K562 (cell line): ENCODE results near the gene RNF138. TPM values are rescaled to one million over a fixed set of nuclear protein-coding genes. Genes with fewer than 3 reads are reported as not detected.

Source experiments
- ESRRA ChIP-seq: fragments of 450-650 bp; IDR thresholded peaks from 2 replicates; pipeline ENCODE4 v1.6.1; 2014; ENCODE audit warnings: low read depth, mild to moderate bottlenecking, moderate library complexity, borderline replicate concordance
- ETV5 ChIP-seq: sonication (generic); formaldehyde crosslinking; IDR thresholded peaks from 2 replicates; pipeline ENCODE4 v1.4.0; 2020; ENCODE audit warnings: low read depth, mild to moderate bottlenecking, missing genetic modification reagents
- FOS ChIP-seq: IDR thresholded peaks from 3 replicates; pipeline ENCODE4 v1.6.1; 2011; ENCODE audit not compliant: insufficient read length; ENCODE audit errors: extremely low read depth
- HDGF ChIP-seq: fragments of 450-650 bp; IDR thresholded peaks from 2 replicates; pipeline ENCODE4 v1.6.1; 2016
- HNRNPH1 ChIP-seq: fragments of 200-400 bp; formaldehyde crosslinking; optimal IDR thresholded peaks from 2 replicates; pipeline ENCODE3; 2017; ENCODE audit warnings: low read depth, mild to moderate bottlenecking, low read length, moderate library complexity
- HNRNPK ChIP-seq: fragments of 200-400 bp; formaldehyde crosslinking; IDR thresholded peaks from one replicate; pipeline ENCODE4 v1.6.1; 2018; ENCODE audit warnings: mild to moderate bottlenecking, low read depth, low read length; ENCODE audit not compliant: poor library complexity, severe bottlenecking
- MAFF ChIP-seq: IDR thresholded peaks from 2 replicates; pipeline ENCODE4 v1.6.1; 2012; ENCODE audit warnings: low read length, improper control_type of control experiment
- MCM7 ChIP-seq, 2 experiments: fragments of 450-650 bp; IDR thresholded peaks; 2 replicates each; pipeline ENCODE4 v1.6.1; 2016 to 2018
- MNT ChIP-seq, 2 experiments: fragments of 450-650 bp; conservative IDR thresholded peaks; 2 replicates each; pipeline ENCODE4 v1.6.1; 2017; ENCODE audit warnings: mild to moderate bottlenecking in 2 of 2, moderate library complexity in 2 of 2
- MYC ChIP-seq, 2 experiments: fragments of 250-450 bp in 1 of 2; sonication (Bioruptor Pico) in 1 of 2; IDR thresholded peaks; 2 replicates each; pipeline versions ENCODE4 v1.5.1 to v1.6.1; 2012 to 2021; ENCODE audit warnings: low read depth in 2 of 2, borderline replicate concordance in 1 of 2, improper control_type of control experiment in 1 of 2, low read length in 1 of 2, mild to moderate bottlenecking in 1 of 2, moderate library complexity in 1 of 2
- RBM34 ChIP-seq: fragments of 200-400 bp; formaldehyde crosslinking; IDR thresholded peaks from 2 replicates; pipeline ENCODE4 v1.6.1; 2018; ENCODE audit warnings: low read length, borderline replicate concordance; ENCODE audit not compliant: insufficient read depth
- RHOXF2B ChIP-seq: fragments of 250-450 bp; sonication (Bioruptor Pico); conservative IDR thresholded peaks from 2 replicates; pipeline ENCODE4 v1.5.1; 2021
- SMARCB1 ChIP-seq: IDR thresholded peaks from 2 replicates; pipeline ENCODE4 v1.6.1; 2011; ENCODE audit warnings: improper control_type of control experiment, low read depth; ENCODE audit not compliant: insufficient read length
- THRA ChIP-seq: fragments of 450-650 bp; IDR thresholded peaks from 2 replicates; pipeline ENCODE4 v1.6.1; 2017; ENCODE audit warnings: mild to moderate bottlenecking, moderate library complexity
- YBX1 ChIP-seq: fragments of 450-650 bp; IDR thresholded peaks from 2 replicates; pipeline ENCODE4 v1.7.1; 2016; ENCODE audit warnings: mild to moderate bottlenecking
- ZNF699 ChIP-seq: fragments of 250-450 bp; sonication (Bioruptor Pico); IDR thresholded peaks from 2 replicates; pipeline ENCODE4 v1.8.0; 2021; ENCODE audit warnings: mild to moderate bottlenecking, moderate library complexity; ENCODE audit not compliant: insufficient replicate concordance
- ZNF780A ChIP-seq: fragments of 250-450 bp; sonication (Bioruptor Pico); IDR thresholded peaks from 2 replicates; pipeline ENCODE4 v1.5.0; 2021; ENCODE audit warnings: mild to moderate bottlenecking
- polyA plus RNA-seq, 8 experiments: library from polyadenylated mRNA; depleted of rRNA in 4 of 8; stranded (reverse) in 5 of 8; unstranded in 3 of 8; fragments of >200 nt; fragmentation: Nextera tagmentation in 2 of 8; fragmentation: Illumina TruSeq in 1 of 8; extraction: Ambion mirVana in 2 of 8; extraction: Trizol in 1 of 8; gene quantifications; 2 replicates each; pipeline versions ENCODE4 v1.2.1 to v1.2.3, GENCODE V29; 2011 to 2014; ENCODE audit warnings: inconsistent platforms in 1 of 8, missing spikeins in 1 of 8
- total RNA-seq, 7 experiments: library from RNA; depleted of rRNA in 6 of 7; stranded (reverse); fragments of >200 nt in 6 of 7; fragmentation: Illumina TruSeq in 2 of 7; extraction: Trizol in 2 of 7; gene quantifications; 2 replicates each; pipeline versions ENCODE4 v1.2.1 to v1.2.3, GENCODE V29; 2011 to 2021; ENCODE audit warnings: low replicate concordance in 1 of 7
- TF ChIP-seq, protein P1 (sequence below): fragments of 450-650 bp; formaldehyde crosslinking; IDR thresholded peaks from 2 replicates; pipeline ENCODE4 v1.4.0; 2020; ENCODE audit warnings: mild to moderate bottlenecking, moderate library complexity
- TF ChIP-seq, protein P2 (sequence below): fragments of 200-800 bp; sonication (Bioruptor generic); IDR thresholded peaks from 2 replicates; pipeline ENCODE4 v1.6.1; 2016; ENCODE audit warnings: missing genetic modification characterization, missing compliant biosample characterization

Gene RNF138
- total and polyA plus RNA-seq, 9 of the 15 experiments (the other 6 are each of a cell fraction or from before 2014, with no cell fraction given) = 47.6 to 100 (median 62.5) TPM

DNA sequence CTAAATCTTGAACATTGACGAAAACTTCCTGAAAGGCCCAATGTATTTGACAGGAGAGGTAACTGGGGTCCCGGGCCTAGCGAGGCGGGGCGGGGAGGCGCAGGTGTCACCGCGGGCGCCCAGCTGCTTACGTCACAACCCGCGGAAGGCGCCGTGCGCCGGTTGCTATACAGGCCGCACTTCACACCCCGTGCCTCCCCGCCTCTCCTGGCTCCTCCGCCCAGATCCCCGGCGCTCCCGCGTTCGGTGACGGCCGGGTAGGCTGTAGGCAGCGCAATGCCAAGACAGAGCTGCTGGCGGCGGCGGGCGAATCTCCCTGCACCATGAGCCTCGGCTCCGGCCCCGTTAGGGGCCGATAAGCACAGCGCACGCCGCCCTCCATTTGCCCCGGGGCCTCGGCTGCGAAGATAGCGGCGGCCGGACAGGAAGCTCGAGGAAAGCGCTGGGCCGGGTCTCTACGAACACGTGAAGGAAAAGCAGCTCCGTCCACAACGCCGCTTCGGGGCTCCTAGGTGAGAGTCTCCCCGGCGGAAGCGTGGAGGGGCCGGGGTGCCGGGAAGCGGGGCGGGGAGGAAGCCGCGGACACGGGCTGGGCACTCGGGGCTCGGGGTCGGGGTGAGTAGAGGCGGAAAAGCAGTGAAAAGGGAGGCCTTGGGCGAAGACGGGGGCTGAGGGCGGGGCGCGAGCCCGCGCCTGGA, at the start of gene RNF138 (continued):
- TF ChIP-seq, protein P1, sequence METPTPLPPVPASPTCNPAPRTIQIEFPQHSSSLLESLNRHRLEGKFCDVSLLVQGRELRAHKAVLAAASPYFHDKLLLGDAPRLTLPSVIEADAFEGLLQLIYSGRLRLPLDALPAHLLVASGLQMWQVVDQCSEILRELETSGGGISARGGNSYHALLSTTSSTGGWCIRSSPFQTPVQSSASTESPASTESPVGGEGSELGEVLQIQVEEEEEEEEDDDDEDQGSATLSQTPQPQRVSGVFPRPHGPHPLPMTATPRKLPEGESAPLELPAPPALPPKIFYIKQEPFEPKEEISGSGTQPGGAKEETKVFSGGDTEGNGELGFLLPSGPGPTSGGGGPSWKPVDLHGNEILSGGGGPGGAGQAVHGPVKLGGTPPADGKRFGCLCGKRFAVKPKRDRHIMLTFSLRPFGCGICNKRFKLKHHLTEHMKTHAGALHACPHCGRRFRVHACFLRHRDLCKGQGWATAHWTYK (CRISPR knock-in tag) = no peak
- TF ChIP-seq HNRNPK = no peak
- TF ChIP-seq MYC (IDR thresholded peaks at IDR 0.05; ENCODE audit: low read depth, low read length) = peak; percentile 80
- peak; percentile 96 for TF ChIP-seq MYC (CRISPR knock-in tag; IDR thresholded peaks at IDR 0.05; ENCODE audit: borderline replicate concordance, low read depth)
- no peak for TF ChIP-seq FOS
- TF ChIP-seq THRA = no peak
- TF ChIP-seq MCM7 (IDR thresholded peaks at IDR 0.05) = no peak
- no peak for TF ChIP-seq MAFF
- TF ChIP-seq ZNF699 (CRISPR knock-in tag) = no peak
- no peak for TF ChIP-seq SMARCB1
- peak; percentile 41 for TF ChIP-seq ESRRA
- TF ChIP-seq YBX1 = no peak
- no peak for TF ChIP-seq HDGF
- TF ChIP-seq MNT (conservative IDR thresholded peaks at IDR 0.05) = peak; percentile 52 to 70
- no peak for TF ChIP-seq HNRNPH1
- TF ChIP-seq ZNF780A (CRISPR knock-in tag) = no peak
- no peak for TF ChIP-seq RBM34
- TF ChIP-seq, protein P2, sequence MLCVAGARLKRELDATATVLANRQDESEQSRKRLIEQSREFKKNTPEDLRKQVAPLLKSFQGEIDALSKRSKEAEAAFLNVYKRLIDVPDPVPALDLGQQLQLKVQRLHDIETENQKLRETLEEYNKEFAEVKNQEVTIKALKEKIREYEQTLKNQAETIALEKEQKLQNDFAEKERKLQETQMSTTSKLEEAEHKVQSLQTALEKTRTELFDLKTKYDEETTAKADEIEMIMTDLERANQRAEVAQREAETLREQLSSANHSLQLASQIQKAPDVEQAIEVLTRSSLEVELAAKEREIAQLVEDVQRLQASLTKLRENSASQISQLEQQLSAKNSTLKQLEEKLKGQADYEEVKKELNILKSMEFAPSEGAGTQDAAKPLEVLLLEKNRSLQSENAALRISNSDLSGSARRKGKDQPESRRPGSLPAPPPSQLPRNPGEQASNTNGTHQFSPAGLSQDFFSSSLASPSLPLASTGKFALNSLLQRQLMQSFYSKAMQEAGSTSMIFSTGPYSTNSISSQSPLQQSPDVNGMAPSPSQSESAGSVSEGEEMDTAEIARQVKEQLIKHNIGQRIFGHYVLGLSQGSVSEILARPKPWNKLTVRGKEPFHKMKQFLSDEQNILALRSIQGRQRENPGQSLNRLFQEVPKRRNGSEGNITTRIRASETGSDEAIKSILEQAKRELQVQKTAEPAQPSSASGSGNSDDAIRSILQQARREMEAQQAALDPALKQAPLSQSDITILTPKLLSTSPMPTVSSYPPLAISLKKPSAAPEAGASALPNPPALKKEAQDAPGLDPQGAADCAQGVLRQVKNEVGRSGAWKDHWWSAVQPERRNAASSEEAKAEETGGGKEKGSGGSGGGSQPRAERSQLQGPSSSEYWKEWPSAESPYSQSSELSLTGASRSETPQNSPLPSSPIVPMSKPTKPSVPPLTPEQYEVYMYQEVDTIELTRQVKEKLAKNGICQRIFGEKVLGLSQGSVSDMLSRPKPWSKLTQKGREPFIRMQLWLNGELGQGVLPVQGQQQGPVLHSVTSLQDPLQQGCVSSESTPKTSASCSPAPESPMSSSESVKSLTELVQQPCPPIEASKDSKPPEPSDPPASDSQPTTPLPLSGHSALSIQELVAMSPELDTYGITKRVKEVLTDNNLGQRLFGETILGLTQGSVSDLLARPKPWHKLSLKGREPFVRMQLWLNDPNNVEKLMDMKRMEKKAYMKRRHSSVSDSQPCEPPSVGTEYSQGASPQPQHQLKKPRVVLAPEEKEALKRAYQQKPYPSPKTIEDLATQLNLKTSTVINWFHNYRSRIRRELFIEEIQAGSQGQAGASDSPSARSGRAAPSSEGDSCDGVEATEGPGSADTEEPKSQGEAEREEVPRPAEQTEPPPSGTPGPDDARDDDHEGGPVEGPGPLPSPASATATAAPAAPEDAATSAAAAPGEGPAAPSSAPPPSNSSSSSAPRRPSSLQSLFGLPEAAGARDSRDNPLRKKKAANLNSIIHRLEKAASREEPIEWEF (CRISPR knock-in tag) = no peak
- TF ChIP-seq RHOXF2B = no peak
- TF ChIP-seq ETV5 = peak; percentile 71; the same call in 1 of the 2 replicates
